DMS 273 treated with DMSO at 0.1 percent for 48 hours (cell line): ENCODE results near the gene RBP7.

Source experiments
- DNase-seq: peaks from one replicate; lab custom pipeline; 2025; lab: John Stamatoyannopoulos, UW

RBP7 gene

DNA sequence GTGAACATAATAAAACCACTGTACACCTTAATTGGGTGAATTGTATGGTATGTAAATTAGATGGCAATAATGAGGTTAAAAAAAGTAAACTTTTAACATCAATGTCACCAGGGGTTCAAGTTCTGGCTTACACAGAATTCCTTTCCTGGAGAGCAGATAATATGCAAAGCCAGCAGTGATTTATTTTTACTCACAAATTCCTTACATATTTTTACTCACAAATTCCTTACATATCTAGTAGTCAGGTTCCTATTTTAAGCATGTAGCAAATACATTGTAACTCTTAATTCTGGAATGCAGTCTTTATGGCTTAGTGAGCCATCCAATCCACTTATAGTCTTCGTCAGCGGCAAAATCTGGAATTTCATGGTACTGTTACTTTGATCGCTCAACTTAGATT is 34.4 kb downstream of the RBP7 start:
- no peak for DNase-seq

DNA sequence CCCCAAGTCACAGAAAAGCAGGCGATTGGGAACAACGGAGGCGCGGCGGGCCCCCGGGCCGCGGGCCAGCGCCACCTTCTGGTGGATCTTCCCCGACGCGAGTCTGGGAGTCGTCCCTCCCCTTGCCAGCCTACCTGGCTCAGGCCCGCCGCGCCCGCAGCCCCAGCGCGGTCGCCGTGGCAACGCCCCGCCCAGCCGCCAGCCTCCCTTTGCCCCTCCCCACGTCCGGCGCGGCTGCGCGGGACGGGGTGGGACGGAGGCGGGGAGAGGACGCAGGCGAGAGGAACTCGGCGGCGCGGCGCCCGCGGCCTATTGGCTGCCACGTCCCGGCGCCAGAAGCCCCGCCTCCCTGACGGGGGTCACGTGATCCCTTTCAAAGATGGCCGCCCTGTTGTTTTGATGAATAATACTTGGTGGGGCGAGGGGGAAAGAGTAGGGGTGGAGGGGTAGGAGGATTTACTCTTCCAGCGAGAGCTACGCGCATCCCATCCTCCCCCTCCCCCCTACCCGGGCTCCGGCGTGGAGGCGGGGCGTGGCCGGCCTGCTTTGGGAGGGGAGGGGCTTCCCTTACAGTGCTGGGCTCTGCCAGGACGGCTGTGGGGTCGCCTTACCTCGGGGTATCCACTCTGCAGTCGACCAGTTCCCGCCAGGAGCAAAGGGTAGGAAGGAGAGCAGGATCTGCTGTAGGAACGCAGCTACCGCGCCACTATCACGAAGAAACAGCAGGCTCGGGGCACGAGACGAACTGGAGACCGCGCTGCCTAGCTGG is 35.7 kb downstream of the RBP7 start, which contains the start of gene UBE4B:
TSS of gene UBE4B (plus strand) at position 369 of the 769 bp plus-strand sequence. CDS start 713 bp downstream, outside the sequence.
- peak; percentile 98 for DNase-seq

DNA sequence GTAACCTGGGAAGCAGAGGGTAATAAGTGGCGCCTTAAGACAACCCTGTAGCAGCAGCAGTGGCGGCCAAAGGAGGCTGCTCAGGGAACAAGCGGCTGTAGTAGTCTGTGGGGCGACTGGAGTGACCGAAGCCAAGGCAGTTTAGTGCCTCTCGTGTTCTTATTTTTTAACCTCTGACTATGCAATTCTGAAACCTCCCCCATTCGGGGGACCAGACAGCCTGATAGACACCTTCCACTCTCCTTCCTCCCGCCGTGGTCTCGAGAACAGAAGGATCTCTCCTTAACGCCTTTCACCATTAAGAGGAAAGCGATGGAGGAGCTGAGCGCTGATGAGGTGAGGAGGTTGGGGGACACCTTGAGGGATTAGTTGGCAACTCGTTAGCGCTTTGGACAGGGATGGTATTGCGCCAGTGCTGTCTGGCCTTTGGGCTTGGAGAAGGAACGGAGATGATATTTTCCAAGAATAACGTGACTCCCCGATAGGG is 36.4 kb downstream of the RBP7 start:
- no peak for DNase-seq

DNA sequence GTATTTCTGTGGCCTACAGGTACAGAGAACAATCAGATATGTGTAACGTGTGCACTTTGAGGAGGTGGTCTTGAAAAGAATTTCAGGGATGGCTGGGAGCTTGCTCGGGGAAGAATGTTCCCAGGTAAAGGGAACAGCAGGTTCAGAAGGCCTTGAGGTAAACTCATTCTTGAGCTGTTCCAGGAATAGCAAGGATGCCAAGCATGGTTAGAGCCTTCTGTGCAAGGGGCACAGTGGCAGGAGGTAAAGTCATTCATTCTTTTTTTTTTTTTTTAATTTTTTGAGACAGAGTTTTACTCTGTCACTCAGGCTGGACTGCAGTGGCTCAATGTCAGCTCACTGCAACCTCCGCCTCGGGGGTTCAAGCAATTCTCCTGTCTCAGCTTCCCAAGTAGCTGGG is 45.7 kb downstream of the RBP7 start:
- no peak for DNase-seq

DNA sequence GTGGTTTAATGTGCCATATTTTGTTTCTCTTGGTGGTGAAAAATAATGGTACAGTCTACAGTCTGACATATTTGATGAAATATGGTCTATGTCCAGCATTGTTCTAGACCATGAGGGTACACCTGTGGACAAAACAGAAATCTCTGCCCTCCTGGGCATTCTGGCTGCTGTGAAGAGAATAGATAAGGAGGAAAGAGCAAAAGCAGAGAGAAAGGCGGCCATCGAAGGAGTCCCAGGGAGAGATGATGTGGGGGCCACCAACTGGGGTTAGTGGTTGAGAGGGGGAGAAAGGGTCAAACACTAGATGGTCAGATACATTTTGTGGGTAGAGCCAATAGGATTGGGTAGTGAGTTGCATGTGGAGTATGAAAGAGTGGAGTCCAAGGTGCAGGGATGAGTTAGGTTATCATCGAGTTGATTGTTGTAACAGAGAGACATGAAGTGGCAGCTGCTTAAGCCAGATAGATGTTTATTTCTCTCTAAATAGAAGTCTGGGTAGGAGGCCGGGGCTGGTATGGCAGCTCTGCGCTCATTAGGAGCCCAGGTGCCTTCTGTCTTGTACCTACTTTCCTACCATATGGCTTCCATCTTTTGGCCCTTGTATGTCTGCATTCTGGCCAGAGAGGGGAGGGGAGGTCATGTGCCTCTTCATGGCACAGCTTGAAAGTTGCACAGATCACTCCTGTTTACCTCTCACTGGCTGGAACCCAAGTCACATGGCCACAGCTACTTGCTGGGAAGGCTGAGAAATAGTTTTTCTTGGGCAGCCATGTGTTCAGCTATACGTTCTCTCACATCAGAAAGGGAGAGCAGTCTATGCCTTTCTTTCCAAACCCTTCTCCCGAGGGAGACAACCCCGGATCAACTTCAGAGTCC is 48.7 kb downstream of the RBP7 start:
- peak; percentile 93 for DNase-seq

DNA sequence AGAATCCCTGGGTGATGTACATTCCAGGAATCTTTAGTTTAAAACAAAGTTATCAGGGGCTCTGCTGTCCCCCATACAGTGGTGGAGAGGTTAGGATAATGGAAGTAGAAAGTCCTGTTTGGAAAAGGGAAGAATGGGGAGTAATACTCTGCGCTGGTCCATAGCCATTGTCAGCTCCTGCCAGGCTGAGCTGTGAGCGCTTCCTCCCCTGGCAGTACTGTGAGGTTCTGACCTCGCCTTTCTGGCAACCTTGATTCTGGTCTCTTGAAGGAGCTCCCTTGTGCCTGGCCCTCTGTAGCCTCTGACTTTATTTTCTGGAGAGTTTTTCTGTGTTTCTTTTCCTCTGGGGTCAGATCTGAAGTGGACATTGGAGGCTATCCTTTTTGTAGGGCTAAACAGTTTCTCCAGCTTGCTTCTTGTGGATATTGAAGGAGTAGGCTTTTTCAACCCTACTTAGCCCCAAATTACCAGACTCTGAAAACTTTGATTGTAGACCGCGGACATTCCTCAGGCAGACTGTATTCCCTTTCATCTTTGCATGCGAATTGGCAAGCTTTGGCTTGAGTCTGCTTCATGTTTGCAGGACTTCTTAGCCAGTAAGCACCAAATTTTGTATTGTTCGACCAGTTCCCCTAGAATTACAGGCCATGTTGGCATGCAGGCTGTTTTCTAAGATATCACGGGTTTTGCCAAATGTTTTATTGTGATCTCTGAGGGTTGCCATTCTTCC is 49.5 kb downstream of the RBP7 start:
- DNase-seq = no peak

DNA sequence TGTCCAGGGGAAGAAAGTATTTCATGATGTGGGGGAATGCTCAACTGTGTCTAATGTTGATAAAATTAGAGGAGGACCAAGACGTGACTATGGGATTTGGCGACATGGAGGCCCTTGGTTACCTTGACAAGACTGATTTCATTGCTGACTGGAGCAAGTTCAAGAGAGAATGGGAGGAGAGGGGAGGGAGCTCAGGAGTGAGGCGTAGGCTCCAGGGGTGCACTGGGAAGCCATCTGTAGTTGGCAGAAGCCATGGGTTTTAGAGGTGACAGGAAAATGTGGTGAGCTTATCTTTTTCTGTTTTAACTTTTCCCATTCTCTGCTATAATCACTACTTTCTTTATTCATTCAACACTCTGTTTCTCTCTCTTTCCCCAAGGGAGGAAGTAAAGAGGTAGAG is 51.6 kb downstream of the RBP7 start:
- no peak for DNase-seq

DNA sequence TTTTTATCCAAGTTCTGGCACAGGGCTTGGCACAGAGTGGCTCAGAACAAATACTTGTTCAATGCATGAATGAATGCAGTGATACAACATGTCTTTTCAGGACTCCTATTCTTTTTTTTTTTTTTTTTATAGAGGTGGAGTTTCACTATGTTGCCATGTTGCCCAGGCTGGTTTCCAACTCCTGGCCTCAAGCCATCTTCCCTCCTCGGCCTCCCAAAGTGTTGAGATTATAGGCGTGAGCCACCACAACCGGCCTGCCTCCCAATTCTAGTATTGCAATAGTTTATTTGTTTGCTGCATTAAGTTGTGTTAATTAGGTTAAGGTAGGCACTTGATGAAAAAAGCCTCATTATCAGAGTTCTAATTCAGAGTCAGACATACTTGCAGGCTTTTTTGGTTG is 53.6 kb downstream of the RBP7 start:
- no peak for DNase-seq

DNA sequence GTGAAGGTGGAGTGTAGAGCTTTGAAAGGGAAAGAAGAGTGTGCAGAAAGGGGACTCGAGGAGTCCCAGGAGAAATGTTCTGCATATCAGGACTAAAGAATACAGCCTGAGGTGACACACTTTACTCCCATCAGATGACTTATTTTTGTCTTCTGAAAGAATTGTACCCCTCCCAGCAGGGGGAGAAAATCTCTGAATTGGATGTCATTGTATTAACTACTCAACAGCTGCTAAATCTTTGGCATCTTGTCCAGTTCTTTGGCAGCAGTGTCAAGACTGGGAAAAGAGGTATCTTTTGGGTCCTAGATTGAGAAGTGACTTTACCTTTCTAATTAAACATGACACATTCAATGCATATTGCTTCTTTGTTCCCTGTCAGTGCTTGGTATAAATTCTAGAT is 54.6 kb downstream of the RBP7 start:
- no peak for DNase-seq

DNA sequence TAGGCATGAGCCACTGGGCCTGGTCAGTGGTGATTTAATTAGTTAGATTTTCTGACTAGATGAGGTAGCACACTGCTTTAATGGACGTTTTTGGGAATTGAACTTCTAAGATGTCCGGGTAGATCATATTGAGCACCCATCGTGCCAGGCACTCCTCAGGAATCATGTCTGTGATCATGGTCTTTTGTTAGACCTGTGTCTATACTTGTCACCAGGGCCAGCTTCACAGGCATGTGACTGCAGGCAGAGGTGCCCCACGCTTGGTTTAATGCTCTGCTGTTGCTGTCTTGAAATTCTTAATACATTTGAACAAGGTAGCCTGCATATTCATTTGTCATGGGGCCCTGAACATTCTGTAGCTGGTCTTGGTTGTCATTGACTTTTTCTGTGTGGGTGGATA is 55.3 kb downstream of the RBP7 start:
- DNase-seq = no peak

DNA sequence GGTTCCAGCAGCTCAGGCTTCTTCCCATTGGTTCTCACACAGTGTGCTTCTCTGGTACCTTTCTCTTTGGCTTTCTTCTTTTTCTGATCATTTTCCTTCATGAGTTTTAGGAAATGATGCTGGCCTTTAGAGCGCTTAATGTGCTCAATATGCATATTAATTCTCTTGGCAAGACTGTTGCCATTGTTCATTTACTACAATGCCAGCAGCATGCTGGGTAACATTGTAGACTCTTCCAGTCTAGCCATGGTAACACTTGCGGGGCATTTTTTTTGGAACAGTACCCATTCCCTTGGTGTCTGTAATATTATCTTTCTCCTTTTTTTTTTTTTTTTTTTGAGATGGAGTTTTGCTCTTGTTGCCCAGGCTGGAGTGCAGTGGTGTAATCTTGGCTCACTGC is 57.4 kb downstream of the RBP7 start:
- DNase-seq = no peak

DNA sequence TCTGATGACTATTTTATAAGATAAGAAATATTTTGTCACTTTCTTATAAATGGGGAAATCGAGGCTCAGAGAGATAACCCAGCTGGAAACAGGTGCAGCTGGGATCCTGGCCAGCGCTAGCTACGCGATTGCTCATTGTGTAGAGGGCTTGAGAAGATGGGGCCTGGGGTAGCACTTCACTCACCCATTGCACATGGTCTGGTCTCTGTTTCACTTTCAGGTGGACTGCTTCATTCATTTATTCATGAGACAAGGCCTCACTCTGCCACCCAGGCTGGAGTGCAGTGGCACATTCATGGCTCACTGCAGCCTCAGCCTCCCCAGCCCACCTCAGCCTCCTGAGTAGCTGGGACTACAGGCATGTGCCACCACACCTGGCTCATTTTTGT is 59.6 kb downstream of the RBP7 start:
- no peak for DNase-seq

DNA sequence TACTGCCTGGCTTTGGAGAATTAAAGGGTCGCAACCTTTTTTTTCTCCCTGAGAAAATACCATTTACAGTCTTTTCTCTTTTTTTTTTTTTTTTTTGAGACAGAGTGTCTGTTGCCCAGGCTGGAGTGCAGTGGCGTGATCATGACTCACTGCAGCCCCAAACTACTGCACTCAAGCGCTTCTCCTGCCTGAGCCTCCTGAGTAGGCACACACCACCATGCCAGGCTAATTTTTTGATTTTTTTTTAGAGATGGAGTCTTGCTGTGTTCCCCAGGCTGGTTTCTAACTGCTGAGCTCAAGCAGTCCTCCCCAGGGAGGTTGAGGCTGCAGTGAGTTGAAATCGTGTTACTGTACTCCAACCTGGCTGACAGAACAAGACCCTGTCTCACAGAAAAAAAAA is 60.3 kb downstream of the RBP7 start:
- no peak for DNase-seq

DNA sequence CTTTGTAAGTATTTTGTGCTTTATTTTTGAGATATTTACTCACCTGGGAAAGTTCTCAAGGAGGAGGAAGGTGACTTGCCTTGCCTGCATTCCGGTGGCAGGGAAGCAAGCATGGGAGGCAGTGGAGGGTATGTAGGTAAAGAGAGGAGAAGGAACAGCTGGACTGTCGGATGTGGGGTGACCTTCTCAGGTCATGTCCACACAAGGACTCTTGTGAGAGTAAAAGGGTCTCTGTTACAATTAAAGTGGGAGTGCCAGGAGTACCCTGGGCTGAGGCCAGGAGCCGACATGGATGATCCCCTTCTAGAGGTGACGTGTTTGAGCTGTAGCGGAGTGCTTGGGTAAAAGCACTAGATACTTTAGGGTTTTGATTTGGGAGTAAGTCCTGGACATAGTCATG is 60.8 kb downstream of the RBP7 start:
- DNase-seq = no peak

DNA sequence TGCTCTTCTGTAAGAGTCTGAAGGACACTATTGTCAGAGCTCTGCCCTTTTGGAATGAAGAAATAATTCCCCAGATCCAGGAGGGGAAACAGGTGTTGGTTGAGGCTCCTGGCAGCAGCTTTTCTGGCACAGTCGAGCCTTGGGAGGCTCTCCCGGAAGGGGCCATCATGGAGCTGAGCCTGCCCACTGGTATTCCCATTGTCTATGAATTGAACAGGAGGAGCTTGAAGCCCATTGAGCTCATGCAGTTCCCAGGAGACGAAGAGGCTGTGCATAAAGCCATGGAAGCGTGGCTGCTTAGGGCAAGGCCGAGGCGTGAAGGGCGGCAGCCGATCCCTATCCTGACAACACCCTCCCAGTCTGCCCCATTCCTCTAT is 62.3 kb downstream of the RBP7 start:
- DNase-seq = no peak

DNA sequence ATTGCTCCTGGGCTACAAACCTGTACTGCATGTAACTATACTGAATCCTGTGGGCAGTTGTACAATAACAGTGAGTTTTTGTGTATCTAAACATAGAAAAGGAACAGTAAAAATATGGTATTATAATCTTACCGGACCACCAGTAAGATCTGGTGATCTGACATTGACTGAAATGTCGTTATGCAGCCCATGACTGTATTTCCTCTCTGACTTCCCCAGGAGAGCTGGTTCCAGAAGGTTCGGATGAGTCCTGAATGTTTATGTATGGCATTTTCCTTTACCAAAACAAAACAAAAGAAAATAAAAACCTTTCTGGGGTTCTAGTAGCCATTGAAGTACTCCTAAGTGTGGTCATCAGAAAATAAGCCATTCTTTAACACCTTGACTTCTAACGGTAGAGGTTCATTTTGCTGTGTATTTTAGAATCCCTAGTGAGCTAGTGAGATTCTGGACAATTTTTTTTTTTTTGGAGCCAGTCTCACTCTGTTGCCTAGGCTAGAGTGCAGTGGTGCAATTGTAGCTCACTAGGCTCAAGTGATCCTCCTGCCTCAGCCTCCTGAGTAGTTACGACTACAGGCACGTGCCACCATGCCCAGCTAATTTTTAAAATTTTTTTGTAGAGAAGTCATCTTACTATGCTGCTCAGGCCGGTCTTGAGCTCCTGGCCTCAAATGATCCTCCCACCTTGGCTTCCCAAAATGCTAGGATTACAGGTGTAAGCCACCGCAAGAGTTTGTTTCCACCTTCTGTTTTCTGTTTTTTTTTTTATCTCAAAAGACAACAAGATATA is 63.5 kb downstream of the RBP7 start:
- DNase-seq = no peak

DNA sequence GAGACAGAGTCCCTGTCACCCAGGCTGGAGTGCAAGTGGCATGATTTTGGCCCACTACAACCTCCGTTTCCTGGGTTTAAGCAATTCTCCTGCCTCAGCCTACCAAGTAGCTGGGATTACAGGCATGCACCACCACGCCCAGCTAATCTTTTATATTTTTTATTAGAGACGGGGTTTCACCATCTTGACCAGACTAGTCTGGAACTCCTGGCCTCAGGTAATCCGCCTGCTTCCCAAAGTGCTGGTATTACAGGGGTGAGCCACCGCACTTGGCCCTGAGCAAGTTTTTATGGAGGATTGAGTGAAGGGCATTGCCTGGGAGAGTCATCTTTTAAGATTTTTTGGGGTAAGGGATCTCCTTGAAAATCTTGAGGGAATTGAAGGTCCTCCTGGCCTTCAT is 64.2 kb downstream of the RBP7 start:
- DNase-seq = no peak

DNA sequence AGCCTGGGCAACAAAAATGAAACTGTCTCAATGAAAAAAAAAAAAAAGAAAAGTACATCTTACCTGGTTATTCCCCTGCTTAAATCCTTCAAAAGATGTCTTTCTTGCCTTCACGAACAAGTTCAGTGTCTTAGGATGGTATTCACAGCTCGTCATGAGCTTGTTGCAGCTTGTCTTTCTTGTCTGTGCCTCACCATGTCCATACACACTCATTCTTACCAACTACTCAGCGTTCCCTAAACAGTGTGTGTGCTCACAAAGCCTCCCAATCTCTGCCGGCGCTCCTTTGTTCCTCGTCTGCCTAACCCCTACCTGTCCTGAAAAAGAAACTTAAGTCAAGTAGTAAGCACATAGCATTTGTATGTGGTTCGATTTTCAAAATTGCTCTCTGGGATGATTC is 66.8 kb downstream of the RBP7 start:
- no peak for DNase-seq

DNA sequence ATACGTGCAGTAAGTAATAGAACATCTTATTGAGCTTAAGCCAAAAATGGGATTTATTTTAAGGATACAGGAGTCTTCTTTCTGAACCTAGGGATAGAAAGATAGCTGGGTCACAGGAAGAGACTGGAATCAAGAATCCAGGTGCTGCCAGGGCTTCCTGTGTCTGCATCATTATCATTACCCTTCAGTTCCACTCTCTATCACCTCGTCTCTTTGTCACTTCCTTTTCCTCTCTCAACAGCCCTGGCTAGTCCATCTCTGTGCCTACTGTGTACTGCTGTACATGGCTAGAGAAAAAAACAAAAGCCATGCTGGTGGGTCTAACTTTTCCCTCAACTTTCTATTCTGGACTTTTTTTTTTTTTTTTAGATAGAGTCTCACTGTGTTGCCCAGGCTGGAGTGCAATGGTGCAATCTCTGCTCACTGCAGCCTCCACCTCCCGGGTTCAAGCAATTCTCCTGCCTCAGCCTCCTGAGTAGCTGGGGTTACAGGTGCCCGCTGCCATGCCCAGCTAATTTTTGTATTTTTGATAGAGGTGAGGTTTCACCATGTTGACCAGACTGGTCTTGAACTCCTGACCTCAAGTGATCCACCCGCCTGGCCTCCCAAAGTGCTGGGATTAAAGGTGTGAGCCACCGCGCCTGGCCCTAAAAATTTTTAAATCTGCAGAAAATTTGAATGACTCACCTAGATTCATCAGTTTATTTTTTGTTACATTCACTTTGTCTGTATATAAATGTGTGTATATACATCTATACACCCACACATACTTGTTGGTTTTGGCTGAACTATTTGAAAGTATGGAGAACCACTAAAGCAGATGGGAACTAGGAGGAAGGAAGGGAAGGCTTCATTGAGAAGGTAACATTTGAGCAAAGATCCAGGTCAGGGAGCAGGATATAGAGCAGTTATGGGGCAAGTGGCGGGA is 67.7 kb downstream of the RBP7 start:
- no peak for DNase-seq

DNA sequence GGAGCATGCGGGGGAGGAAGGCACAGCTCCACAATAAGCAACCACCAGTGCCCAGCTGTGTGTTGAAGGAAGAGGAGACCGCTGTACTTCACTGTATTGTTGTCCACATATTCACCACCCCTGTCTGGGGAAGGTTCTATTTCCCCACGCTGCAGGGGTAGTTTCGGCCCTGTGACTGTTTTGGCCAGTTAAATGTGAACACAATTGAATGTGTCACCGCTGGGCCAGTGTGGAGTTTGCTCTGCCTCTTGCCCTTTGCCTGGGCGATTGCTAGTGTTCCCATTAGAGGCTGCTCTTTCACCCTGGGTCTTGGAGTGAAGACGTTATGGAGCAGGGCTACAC is 68.3 kb downstream of the RBP7 start:
- DNase-seq = no peak
